H9 (cell line): ENCODE results near the gene SYNE2. TPM values are rescaled to one million over a fixed set of nuclear protein-coding genes. Genes with fewer than 3 reads are reported as not detected.

Experiments
- DNase-seq: peaks from one replicate; pipeline ENCODE4 v3.0.0-alpha.2; 2017
- H2AFZ ChIP-seq: one replicate; pipeline ENCODE4 v1.6.1; 2013; ENCODE audit warnings: mild to moderate bottlenecking, low read length, control low read depth, moderate library complexity
- H2AK5ac ChIP-seq: 2 replicates; pipeline ENCODE4 v1.6.1; 2013; ENCODE audit warnings: low read length, control low read depth, mixed read lengths; ENCODE audit not compliant: insufficient read length
- H2BK120ac ChIP-seq: one replicate; pipeline ENCODE4 v1.6.1; 2013; ENCODE audit warnings: low read depth, mild to moderate bottlenecking, low read length, control low read depth, inconsistent platforms; ENCODE audit not compliant: poor library complexity, severe bottlenecking
- H2BK12ac ChIP-seq: 2 replicates; pipeline ENCODE4 v1.6.1; 2013; ENCODE audit warnings: low read length, control low read depth, mixed read lengths, low read depth; ENCODE audit not compliant: insufficient read length
- H2BK15ac ChIP-seq: 2 replicates; pipeline ENCODE4 v1.6.1; 2013; ENCODE audit warnings: low read depth, low read length, control low read depth
- H2BK20ac ChIP-seq: one replicate; pipeline ENCODE4 v1.6.1; 2013; ENCODE audit warnings: low read depth, mild to moderate bottlenecking, low read length, control low read depth, inconsistent platforms; ENCODE audit not compliant: poor library complexity, severe bottlenecking
- H2BK5ac ChIP-seq: 2 replicates; pipeline ENCODE4 v1.6.1; 2013; ENCODE audit warnings: low read length, control low read depth, mixed read lengths; ENCODE audit not compliant: insufficient read length
- H3K14ac ChIP-seq: 2 replicates; pipeline ENCODE4 v1.6.1; 2013; ENCODE audit warnings: low read length, control low read depth; ENCODE audit not compliant: insufficient read depth
- H3K18ac ChIP-seq: 2 replicates; pipeline ENCODE4 v1.6.1; 2013; ENCODE audit warnings: low read depth, mild to moderate bottlenecking, mixed read lengths, low read length, control low read depth; ENCODE audit not compliant: insufficient read length
- H3K23ac ChIP-seq: 2 replicates; pipeline ENCODE4 v1.6.1; 2013; ENCODE audit warnings: low read length, control low read depth, mixed read lengths, low read depth; ENCODE audit not compliant: insufficient read length
- H3K23me2 ChIP-seq: 2 replicates; pipeline ENCODE4 v1.6.1; 2013; ENCODE audit warnings: low read depth, mild to moderate bottlenecking, mixed read lengths, low read length, control low read depth; ENCODE audit not compliant: insufficient read length, poor library complexity, severe bottlenecking
- H3K27ac ChIP-seq: 2 replicates; pipeline ENCODE4 v1.5.1; 2013; ENCODE audit warnings: low read length, control low read depth, mixed read lengths, low read depth; ENCODE audit not compliant: insufficient read length
- H3K27me3 ChIP-seq: 2 replicates; pipeline ENCODE4 v1.6.1; 2013; ENCODE audit warnings: low read length, control low read depth, inconsistent platforms; ENCODE audit not compliant: insufficient read depth
- H3K4ac ChIP-seq: 2 replicates; pipeline ENCODE4 v1.6.1; 2013; ENCODE audit warnings: low read depth, mild to moderate bottlenecking, control low read depth, inconsistent platforms, low read length, moderate library complexity
- H3K4me1 ChIP-seq: 2 replicates; pipeline ENCODE4 v1.6.1; 2013; ENCODE audit warnings: low read length, control low read depth, inconsistent platforms; ENCODE audit not compliant: insufficient read depth
- H3K4me2 ChIP-seq: 2 replicates; pipeline ENCODE4 v1.6.1; 2013; ENCODE audit warnings: low read length, control low read depth, mixed read lengths; ENCODE audit not compliant: insufficient read length, insufficient read depth
- H3K56ac ChIP-seq: 2 replicates; pipeline ENCODE4 v1.6.1; 2013; ENCODE audit warnings: low read depth, mild to moderate bottlenecking, mixed read lengths, low read length, control low read depth; ENCODE audit not compliant: insufficient read length
- H3K79me1 ChIP-seq: 2 replicates; pipeline ENCODE4 v1.6.1; 2013; ENCODE audit warnings: low read depth, mild to moderate bottlenecking, moderate library complexity, low read length, control low read depth, inconsistent platforms; ENCODE audit not compliant: insufficient read depth, poor library complexity, severe bottlenecking
- H3K79me2 ChIP-seq: 2 replicates; pipeline ENCODE4 v1.6.1; 2013; ENCODE audit warnings: low read length, control low read depth, inconsistent platforms; ENCODE audit not compliant: insufficient read depth
- H3K9ac ChIP-seq: 2 replicates; pipeline ENCODE4 v1.6.1; 2013; ENCODE audit warnings: low read length, control low read depth, mixed read lengths; ENCODE audit not compliant: insufficient read length; ENCODE audit errors: extremely low read depth
- H3K9me3 ChIP-seq: one replicate; pipeline ENCODE4 v1.6.1; 2013; ENCODE audit warnings: low read depth, low read length, inconsistent platforms; ENCODE audit not compliant: control insufficient read depth
- H3T11ph ChIP-seq: one replicate; pipeline ENCODE4 v1.6.1; 2013; ENCODE audit warnings: mild to moderate bottlenecking, low read length, control low read depth, inconsistent platforms
- H4K20me1 ChIP-seq: one replicate; pipeline ENCODE4 v1.6.1; 2013; ENCODE audit not compliant: control insufficient read depth, insufficient read length, insufficient read depth
- H4K5ac ChIP-seq: 2 replicates; pipeline ENCODE4 v1.6.1; 2013; ENCODE audit warnings: low read depth, mild to moderate bottlenecking, mixed read lengths, low read length, control low read depth; ENCODE audit not compliant: insufficient read length
- H4K8ac ChIP-seq: replicated peaks from 2 replicates; pipeline ENCODE4 v1.6.1; 2013; ENCODE audit warnings: low read length, control low read depth, mixed read lengths, low read depth; ENCODE audit not compliant: insufficient read length
- H4K91ac ChIP-seq: 2 replicates; pipeline ENCODE4 v1.6.1; 2013; ENCODE audit warnings: low read depth, mild to moderate bottlenecking, moderate library complexity, mixed read lengths, low read length, control low read depth; ENCODE audit not compliant: insufficient read length
- H3K27ac Mint-ChIP-seq, 3 experiments: 2 replicates in 2 of 3; 3 replicates in 1 of 3; pipeline ENCODE4 v1.8.0; 2020 to 2021; ENCODE audit warnings: mixed read lengths in 3 of 3, mild to moderate bottlenecking in 1 of 3, moderate library complexity in 1 of 3
- H3K27me3 Mint-ChIP-seq: 2 replicates; pipeline ENCODE4 v1.8.0; 2021; ENCODE audit warnings: low read depth, mild to moderate bottlenecking, moderate library complexity, mixed read lengths
- H3K36me3 Mint-ChIP-seq, 3 experiments: 2 replicates in 2 of 3; 3 replicates in 1 of 3; pipeline ENCODE4 v1.8.0; 2020 to 2021; ENCODE audit warnings: low read depth in 3 of 3, mixed read lengths in 3 of 3; ENCODE audit not compliant: insufficient read depth in 1 of 3
- H3K4me1 Mint-ChIP-seq, 2 experiments: 2 replicates each; pipeline ENCODE4 v1.8.0; 2020; ENCODE audit warnings: mixed read lengths in 2 of 2
- H3K4me3 Mint-ChIP-seq, 2 experiments: 2 replicates in 1 of 2; 3 replicates in 1 of 2; pipeline ENCODE4 v1.8.0; 2020 to 2021; ENCODE audit warnings: mild to moderate bottlenecking in 2 of 2, mixed read lengths in 2 of 2, moderate library complexity in 1 of 2
- H3K9me3 Mint-ChIP-seq, 2 experiments: 2 replicates in 1 of 2; 3 replicates in 1 of 2; pipeline ENCODE4 v1.8.0; 2020; ENCODE audit warnings: mild to moderate bottlenecking in 2 of 2, mixed read lengths in 2 of 2, moderate library complexity in 1 of 2
- WGBS: extraction: QIAGEN DNeasy Blood & Tissue Kit; methylation state at CpG from one replicate; pipeline ENCODE4 v1.1.7; 2013; ENCODE audit warnings: missing lambda C conversion rate, low lambda C conversion rate, mixed read lengths; ENCODE audit not compliant: insufficient read length; ENCODE audit errors: extremely low coverage; 5-methylcytosine and 5-hydroxymethylcytosine counted together
- total RNA-seq: library from RNA; stranded (reverse); gene quantifications from 2 replicates; pipeline ENCODE4 v1.2.1, GENCODE V29; 2021
- TF ChIP-seq, protein P1 (sequence below): fragments of 200-600 bp; sonication (generic); conservative IDR thresholded peaks from 3 replicates; pipeline ENCODE4 v1.8.0; 2021; ENCODE audit warnings: antibody characterized with exemption, mild to moderate bottlenecking

The SYNE2 gene
- total RNA-seq, 1 experiment from 2014 or later: 43.3 TPM

DNA sequence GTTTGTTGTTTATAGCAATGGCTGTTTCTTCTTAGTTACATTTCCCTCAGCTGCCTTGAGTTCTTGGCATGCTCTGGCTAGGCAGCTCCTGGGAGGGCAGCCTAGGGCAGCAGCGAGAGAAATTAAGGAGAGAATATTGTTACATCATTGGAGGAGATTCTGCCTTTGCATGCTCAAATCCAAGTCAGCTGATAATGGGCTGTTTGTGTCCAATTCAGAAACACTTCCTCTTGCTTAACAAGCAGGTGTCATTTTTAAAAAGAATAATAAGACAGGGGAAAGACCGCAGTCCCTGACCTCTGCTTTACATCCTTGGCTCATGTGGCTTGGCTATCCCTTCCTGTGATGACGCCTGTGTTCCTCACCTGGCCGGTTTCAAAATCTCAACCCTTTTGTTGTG is 364.5 kb downstream of the SYNE2 start:
- no peaks in the 10 kb centered on the region for H3K79me2 ChIP-seq
- H3K79me1 ChIP-seq: no peaks in the 10 kb centered on the region
- DNase-seq: no peak
- H3K56ac ChIP-seq: no peak overlapping the region
- Mint-ChIP-seq H3K4me3 (no peak overlapping the region), H3K27ac (no peak overlapping the region), H3K4me1 (no peaks in the 10 kb centered on the region), H3K9me3 (no peaks in the 10 kb centered on the region), H3K36me3 (peaks cover 50 to 82% (median 81%) of the 10 kb centered on the region in 3 experiments; a peak in 6 of 7 replicates), H3K27me3 (no peaks in the 10 kb centered on the region; the same call in 1 of the 2 replicates)
- no peak overlapping the region for H3K27ac ChIP-seq
- no peak overlapping the region for H3K4me2 ChIP-seq
- H2AFZ ChIP-seq: no peak overlapping the region
- H2BK20ac ChIP-seq: no peak overlapping the region
- H3T11ph ChIP-seq: no peak overlapping the region
- no peaks in the 10 kb centered on the region for H3K23me2 ChIP-seq
- H3K14ac ChIP-seq: no peak overlapping the region
- H3K23ac ChIP-seq: no peak overlapping the region
- H2BK5ac ChIP-seq: no peak overlapping the region
- no peaks in the 10 kb centered on the region for H3K9me3 ChIP-seq
- no peak overlapping the region for H3K4ac ChIP-seq
- H4K8ac ChIP-seq: no peak overlapping the region
- WGBS: no CpG with 5 or more reads among the region's 4 CpGs
- no peak overlapping the region for H2BK15ac ChIP-seq
- no peak overlapping the region for H2BK12ac ChIP-seq
- no peaks in the 10 kb centered on the region for H3K4me1 ChIP-seq
- H4K91ac ChIP-seq: no peak overlapping the region
- no peaks in the 10 kb centered on the region for H3K27me3 ChIP-seq
- no peak overlapping the region for H2AK5ac ChIP-seq
- no peak overlapping the region for H3K9ac ChIP-seq
- H3K18ac ChIP-seq: no peak overlapping the region
- TF ChIP-seq, protein P1, sequence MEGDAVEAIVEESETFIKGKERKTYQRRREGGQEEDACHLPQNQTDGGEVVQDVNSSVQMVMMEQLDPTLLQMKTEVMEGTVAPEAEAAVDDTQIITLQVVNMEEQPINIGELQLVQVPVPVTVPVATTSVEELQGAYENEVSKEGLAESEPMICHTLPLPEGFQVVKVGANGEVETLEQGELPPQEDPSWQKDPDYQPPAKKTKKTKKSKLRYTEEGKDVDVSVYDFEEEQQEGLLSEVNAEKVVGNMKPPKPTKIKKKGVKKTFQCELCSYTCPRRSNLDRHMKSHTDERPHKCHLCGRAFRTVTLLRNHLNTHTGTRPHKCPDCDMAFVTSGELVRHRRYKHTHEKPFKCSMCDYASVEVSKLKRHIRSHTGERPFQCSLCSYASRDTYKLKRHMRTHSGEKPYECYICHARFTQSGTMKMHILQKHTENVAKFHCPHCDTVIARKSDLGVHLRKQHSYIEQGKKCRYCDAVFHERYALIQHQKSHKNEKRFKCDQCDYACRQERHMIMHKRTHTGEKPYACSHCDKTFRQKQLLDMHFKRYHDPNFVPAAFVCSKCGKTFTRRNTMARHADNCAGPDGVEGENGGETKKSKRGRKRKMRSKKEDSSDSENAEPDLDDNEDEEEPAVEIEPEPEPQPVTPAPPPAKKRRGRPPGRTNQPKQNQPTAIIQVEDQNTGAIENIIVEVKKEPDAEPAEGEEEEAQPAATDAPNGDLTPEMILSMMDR: no peak
- H4K20me1 ChIP-seq: no peaks in the 10 kb centered on the region
- no peak overlapping the region for H2BK120ac ChIP-seq
- H4K5ac ChIP-seq: no peak overlapping the region
